ENCODE measurements around the gene RGS12. TPM values are rescaled to one million over a fixed set of nuclear protein-coding genes. Genes with fewer than 3 reads are reported as not detected.

RGS12 gene
- polyA plus RNA-seq, 2 of the 4 experiments (the other 2 are of a cell fraction): 7.4 to 8.9 TPM

GRCh38 chr4:3246458-3247398 is 46.1 kb upstream of the RGS12 start:
- no peaks in the 10 kb centered on the region for H3K9me3 ChIP-seq
- H3K4me1 ChIP-seq: no peaks in the 10 kb centered on the region
- FAIRE-seq (no peak), DNase-seq (ENCODE audit: low read depth in 1 of 2, low spot score in 1 of 2) (no peak), ATAC-seq (peak; percentile 42 to 58; a peak in 3 of 6 replicates)
- no peak for TF ChIP-seq ZNF302 (CRISPR knock-in tag; IDR thresholded peaks at IDR 0.05)
- no peak for TF ChIP-seq MAZ (IDR thresholded peaks at IDR 0.05; ENCODE audit: borderline replicate concordance, low read depth, low read length)
- no peak for TF ChIP-seq RAD21 (conservative IDR thresholded peaks at IDR 0.05 in 1 of 2, IDR thresholded peaks at IDR 0.05 in 1 of 2)
- no peak overlapping the region for H3K4me2 ChIP-seq
- H3K27ac ChIP-seq: no peak overlapping the region
- no peak overlapping the region for H3K4me3 ChIP-seq
- ChIA-PET POLR2A (no interaction called here), CTCF (interaction anchor here (0.6 to 1.5 kb wide), 3 partner anchors 9 to 87 kb away, joined by 3 read pairs; no protein-coding TSS in a partner anchor)
- WGBS (ENCODE audit: missing lambda C conversion rate): 100% methylated on average over 2 of the region's 16 CpGs

DNA sequence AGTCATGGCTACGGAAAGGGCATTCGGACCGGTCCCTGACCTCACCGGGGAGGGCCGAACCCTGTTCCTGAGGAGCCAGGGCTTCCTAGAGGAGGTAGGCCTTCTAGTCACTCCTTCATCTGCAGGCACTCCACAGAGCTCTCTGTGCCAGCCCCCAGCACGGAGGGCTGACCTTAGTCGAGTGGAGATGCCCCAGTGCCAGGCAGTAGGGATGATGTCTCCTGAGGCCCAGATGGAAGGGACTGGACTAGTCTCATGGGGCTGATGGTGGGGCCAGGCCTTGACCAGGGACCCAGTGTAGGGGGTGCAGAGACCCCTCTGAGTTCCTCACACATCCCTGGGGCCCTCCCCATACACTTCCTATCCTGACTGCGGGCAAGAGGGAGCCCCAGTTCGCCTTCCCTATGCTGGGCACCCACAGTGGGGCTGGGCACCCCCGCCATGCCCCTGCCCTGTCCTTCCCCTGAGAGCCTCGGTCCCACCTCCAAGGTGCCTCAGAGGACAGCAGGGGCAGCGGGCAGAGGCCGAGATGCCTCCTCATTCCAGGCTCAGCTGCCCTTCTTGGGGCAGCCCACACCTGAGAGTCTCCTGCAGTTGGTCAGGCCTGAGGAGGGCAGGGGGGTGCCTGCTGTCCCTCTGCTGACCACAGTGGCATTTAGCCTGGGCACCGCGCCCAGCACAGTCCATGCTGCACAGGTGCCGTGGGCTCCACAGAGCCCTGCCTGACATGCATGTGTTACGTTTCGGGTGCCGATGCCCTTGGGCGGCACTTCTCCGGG is 45.2 kb upstream of the RGS12 start:
- no peaks in the 10 kb centered on the region for H3K4me1 ChIP-seq
- no peak overlapping the region for H3K4me2 ChIP-seq
- DNase-seq (ENCODE audit: low read depth in 1 of 2, low spot score in 1 of 2): no peak
- ChIA-PET POLR2A (no interaction called here), CTCF (interaction anchor here (1.0 to 1.5 kb wide), 2 partner anchors 10 to 232 kb away, joined by 3 read pairs; no protein-coding TSS in a partner anchor)
- no peak overlapping the region for H3K4me3 ChIP-seq
- TF ChIP-seq HOXB13 (CRISPR knock-in tag; IDR thresholded peaks at IDR 0.05; ENCODE audit: low read depth) (no peak), POLR2AphosphoS2 (conservative IDR thresholded peaks at IDR 0.05; ENCODE audit: low read length) (no peak), HOXA7 (CRISPR knock-in tag; IDR thresholded peaks at IDR 0.05) (no peak), KDM1A (IDR thresholded peaks at IDR 0.05; ENCODE audit: low read depth) (no peak), CHD4 (IDR thresholded peaks at IDR 0.05; ENCODE audit: borderline replicate concordance) (no peak), JUN (IDR thresholded peaks at IDR 0.05) (no peak), PHF8 (IDR thresholded peaks at IDR 0.05; ENCODE audit: borderline replicate concordance, low read depth) (no peak), NFE2L2 (conservative IDR thresholded peaks at IDR 0.05; ENCODE audit: low read length) (no peak), JUNB (IDR thresholded peaks at IDR 0.05) (no peak), ZNF302 (CRISPR knock-in tag; IDR thresholded peaks at IDR 0.05) (no peak), MAFK (IDR thresholded peaks at IDR 0.05; ENCODE audit: partially characterized antibody) (no peak), CBX2 (IDR thresholded peaks at IDR 0.05; ENCODE audit: borderline replicate concordance, low read depth) (no peak), CBX8 (IDR thresholded peaks at IDR 0.05) (no peak), ZC3H11A (IDR thresholded peaks at IDR 0.05) (no peak), FOXS1 (CRISPR knock-in tag; IDR thresholded peaks at IDR 0.05) (no peak)
- TF ChIP-seq, protein P1, sequence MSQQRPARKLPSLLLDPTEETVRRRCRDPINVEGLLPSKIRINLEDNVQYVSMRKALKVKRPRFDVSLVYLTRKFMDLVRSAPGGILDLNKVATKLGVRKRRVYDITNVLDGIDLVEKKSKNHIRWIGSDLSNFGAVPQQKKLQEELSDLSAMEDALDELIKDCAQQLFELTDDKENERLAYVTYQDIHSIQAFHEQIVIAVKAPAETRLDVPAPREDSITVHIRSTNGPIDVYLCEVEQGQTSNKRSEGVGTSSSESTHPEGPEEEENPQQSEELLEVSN (IDR thresholded peaks at IDR 0.05; ENCODE audit: borderline replicate concordance, low read depth): no peak
- TF ChIP-seq, protein P2, sequence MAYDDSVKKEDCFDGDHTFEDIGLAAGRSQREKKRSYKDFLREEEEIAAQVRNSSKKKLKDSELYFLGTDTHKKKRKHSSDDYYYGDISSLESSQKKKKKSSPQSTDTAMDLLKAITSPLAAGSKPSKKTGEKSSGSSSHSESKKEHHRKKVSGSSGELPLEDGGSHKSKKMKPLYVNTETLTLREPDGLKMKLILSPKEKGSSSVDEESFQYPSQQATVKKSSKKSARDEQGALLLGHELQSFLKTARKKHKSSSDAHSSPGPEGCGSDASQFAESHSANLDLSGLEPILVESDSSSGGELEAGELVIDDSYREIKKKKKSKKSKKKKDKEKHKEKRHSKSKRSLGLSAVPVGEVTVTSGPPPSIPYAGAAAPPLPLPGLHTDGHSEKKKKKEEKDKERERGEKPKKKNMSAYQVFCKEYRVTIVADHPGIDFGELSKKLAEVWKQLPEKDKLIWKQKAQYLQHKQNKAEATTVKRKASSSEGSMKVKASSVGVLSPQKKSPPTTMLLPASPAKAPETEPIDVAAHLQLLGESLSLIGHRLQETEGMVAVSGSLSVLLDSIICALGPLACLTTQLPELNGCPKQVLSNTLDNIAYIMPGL (CRISPR knock-in tag; IDR thresholded peaks at IDR 0.05; ENCODE audit: borderline replicate concordance): no peak
- TF ChIP-seq, protein P3, sequence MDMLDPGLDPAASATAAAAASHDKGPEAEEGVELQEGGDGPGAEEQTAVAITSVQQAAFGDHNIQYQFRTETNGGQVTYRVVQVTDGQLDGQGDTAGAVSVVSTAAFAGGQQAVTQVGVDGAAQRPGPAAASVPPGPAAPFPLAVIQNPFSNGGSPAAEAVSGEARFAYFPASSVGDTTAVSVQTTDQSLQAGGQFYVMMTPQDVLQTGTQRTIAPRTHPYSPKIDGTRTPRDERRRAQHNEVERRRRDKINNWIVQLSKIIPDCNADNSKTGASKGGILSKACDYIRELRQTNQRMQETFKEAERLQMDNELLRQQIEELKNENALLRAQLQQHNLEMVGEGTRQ (IDR thresholded peaks at IDR 0.05): no peak
- TF ChIP-seq, protein P4, sequence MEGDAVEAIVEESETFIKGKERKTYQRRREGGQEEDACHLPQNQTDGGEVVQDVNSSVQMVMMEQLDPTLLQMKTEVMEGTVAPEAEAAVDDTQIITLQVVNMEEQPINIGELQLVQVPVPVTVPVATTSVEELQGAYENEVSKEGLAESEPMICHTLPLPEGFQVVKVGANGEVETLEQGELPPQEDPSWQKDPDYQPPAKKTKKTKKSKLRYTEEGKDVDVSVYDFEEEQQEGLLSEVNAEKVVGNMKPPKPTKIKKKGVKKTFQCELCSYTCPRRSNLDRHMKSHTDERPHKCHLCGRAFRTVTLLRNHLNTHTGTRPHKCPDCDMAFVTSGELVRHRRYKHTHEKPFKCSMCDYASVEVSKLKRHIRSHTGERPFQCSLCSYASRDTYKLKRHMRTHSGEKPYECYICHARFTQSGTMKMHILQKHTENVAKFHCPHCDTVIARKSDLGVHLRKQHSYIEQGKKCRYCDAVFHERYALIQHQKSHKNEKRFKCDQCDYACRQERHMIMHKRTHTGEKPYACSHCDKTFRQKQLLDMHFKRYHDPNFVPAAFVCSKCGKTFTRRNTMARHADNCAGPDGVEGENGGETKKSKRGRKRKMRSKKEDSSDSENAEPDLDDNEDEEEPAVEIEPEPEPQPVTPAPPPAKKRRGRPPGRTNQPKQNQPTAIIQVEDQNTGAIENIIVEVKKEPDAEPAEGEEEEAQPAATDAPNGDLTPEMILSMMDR (IDR thresholded peaks at IDR 0.05): no peak
- no peak for ATAC-seq
- WGBS (ENCODE audit: missing lambda C conversion rate): 88% methylated on average over 8 of the region's 21 CpGs
- no peaks in the 10 kb centered on the region for H3K9me3 ChIP-seq
- no peak overlapping the region for H3K27ac ChIP-seq
- FAIRE-seq: no peak

Data from A549 (cell line).